NT2/D1 (cell line): ENCODE data around the gene KDM1B.

Source experiments
- SUZ12 ChIP-seq: IDR thresholded peaks from 2 replicates; pipeline ENCODE4 v1.6.1; 2011; ENCODE audit not compliant: insufficient read length, insufficient read depth; ENCODE audit errors: extremely low read depth
- YY1 ChIP-seq: IDR thresholded peaks from 2 replicates; pipeline ENCODE4 v1.6.1; 2011; ENCODE audit not compliant: insufficient read length, insufficient read depth

DNA sequence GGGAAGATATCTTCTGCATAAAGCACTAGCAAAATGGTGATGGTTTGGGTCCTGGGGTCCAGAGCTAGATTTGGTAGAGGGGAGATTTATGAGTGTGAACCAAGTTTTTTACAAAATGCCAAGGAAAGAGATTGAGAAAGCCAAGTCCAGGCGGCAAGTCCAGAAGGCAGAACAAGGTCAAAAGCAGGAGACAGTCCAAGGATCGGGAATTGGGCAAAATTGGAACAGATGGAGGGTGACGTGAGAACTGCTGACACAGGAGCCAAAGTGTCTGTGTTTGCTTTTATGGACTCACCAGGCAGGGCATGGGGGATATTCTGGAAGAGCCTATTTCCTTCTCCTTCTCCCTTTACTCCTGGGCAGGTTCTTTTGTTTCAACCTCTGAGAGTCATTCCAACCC lies 36.9 kb upstream of the KDM1B start:
- TF ChIP-seq YY1: no peak
- no peak for TF ChIP-seq SUZ12
